ENCODE data around the gene CACNA1C.
"Not testable (repeated sequence)": the region's sequence is repeated elsewhere in the genome, so short reads cannot be mapped to it uniquely, and the experiment has no call there.

Gene CACNA1C

GRCh38 chr12:2742037-2742436, 689.2 kb downstream of the CACNA1C start:
- in situ Hi-C loops (cut with MboI; ENCODE audit: low sequenced_read_pairs), result not testable (repeated sequence)

GRCh38 chr12:2743478-2743877, 690.7 kb downstream of the CACNA1C start:
- in situ Hi-C loops (cut with MboI; ENCODE audit: low sequenced_read_pairs), result no loop called here

- in situ Hi-C loops (cut with MboI; ENCODE audit: low sequenced_read_pairs), result no loop called here
These were observed 692.9 kb downstream of the CACNA1C start for GRCh38 chr12:2745655-2746054.

All from HL-60/S4 treated with phorbol 12-myristate 13-acetate at 8.2 ng/mL for 4 days and 3 days (cell line).